ENCODE results near the gene GPR137.

GPR137 gene

GRCh38 chr11:64287676-64288352 lies 2.2 kb downstream of the GPR137 start:
- DNase-seq (ENCODE audit: low read depth) = no peak

GRCh38 chr11:64288353-64288750 lies 2.7 kb downstream of the GPR137 start:
- DNase-seq (ENCODE audit: low read depth) = no peak

- no peak for DNase-seq (ENCODE audit: low read depth)
Measured at GRCh38 chr11:64289002-64289564, 3.4 kb downstream of the GPR137 start.

GRCh38 chr11:64290352-64291261 lies 5.0 kb downstream of the GPR137 start:
- DNase-seq (ENCODE audit: low read depth) = no peak

- DNase-seq (ENCODE audit: low read depth) = no peak
Measured at GRCh38 chr11:64291262-64291751, 5.7 kb downstream of the GPR137 start, which contains the start of gene KCNK4. Gene KCNK4, plus strand, starts transcription at chr11:64291302. Its CDS starts 1,717 bp downstream, at chr11:64293019.

GRCh38 chr11:64291752-64292459 lies 6.3 kb downstream of the GPR137 start:
- no peak for DNase-seq (ENCODE audit: low read depth)

- DNase-seq (ENCODE audit: low read depth) = no peak
Measured at GRCh38 chr11:64292460-64293254, 7.0 kb downstream of the GPR137 start.

GRCh38 chr11:64294774-64295173 lies 9.1 kb downstream of the GPR137 start:
- DNase-seq (ENCODE audit: low read depth) = no peak

GRCh38 chr11:64295760-64296159 lies 10.1 kb downstream of the GPR137 start:
- DNase-seq (ENCODE audit: low read depth) = no peak

- no peak for DNase-seq (ENCODE audit: low read depth)
Measured at GRCh38 chr11:64296236-64296635, 10.6 kb downstream of the GPR137 start.

- DNase-seq (ENCODE audit: low read depth) = no peak
Measured at GRCh38 chr11:64296830-64297698, 11.4 kb downstream of the GPR137 start.

GRCh38 chr11:64297699-64298358 lies 12.2 kb downstream of the GPR137 start:
- no peak for DNase-seq (ENCODE audit: low read depth)

- DNase-seq (ENCODE audit: low read depth) = no peak
Measured at GRCh38 chr11:64298966-64299846, 13.6 kb downstream of the GPR137 start.

GRCh38 chr11:64299847-64300648 lies 14.4 kb downstream of the GPR137 start, which contains the start of gene CATSPERZ:
Gene CATSPERZ, plus strand, starts transcription at chr11:64300358. Its CDS starts 53 bp downstream, at chr11:64300411.
- no peak for DNase-seq (ENCODE audit: low read depth)

GRCh38 chr11:64303109-64304031 lies 17.7 kb downstream of the GPR137 start:
- DNase-seq (ENCODE audit: low read depth) = no peak

GRCh38 chr11:64304032-64304315 lies 18.3 kb downstream of the GPR137 start:
- DNase-seq (ENCODE audit: low read depth) = no peak
